Peyer's patch (tissue), 4 donors: ENCODE measurements around the gene TBX21.

Experiments
- POLR2A ChIP-seq, 2 donors: fragments of 450-650 bp; IDR thresholded peaks; one replicate each; pipeline ENCODE4 v1.5.1; 2017; ENCODE audit warnings: antibody characterized with exemption in 2 of 2, mild to moderate bottlenecking in 2 of 2, moderate library complexity in 2 of 2
- TF ChIP-seq, protein P1 (sequence below), 6 experiments: fragments of 450-650 bp in 4 of 6; fragments of 200-600 bp in 2 of 6; sonication (generic) in 1 of 6; IDR thresholded peaks; one replicate each; pipeline ENCODE4 v1.5.1; 2017 to 2019; ENCODE audit warnings: antibody characterized with exemption in 6 of 6, mild to moderate bottlenecking in 3 of 6, moderate library complexity in 1 of 6

DNA sequence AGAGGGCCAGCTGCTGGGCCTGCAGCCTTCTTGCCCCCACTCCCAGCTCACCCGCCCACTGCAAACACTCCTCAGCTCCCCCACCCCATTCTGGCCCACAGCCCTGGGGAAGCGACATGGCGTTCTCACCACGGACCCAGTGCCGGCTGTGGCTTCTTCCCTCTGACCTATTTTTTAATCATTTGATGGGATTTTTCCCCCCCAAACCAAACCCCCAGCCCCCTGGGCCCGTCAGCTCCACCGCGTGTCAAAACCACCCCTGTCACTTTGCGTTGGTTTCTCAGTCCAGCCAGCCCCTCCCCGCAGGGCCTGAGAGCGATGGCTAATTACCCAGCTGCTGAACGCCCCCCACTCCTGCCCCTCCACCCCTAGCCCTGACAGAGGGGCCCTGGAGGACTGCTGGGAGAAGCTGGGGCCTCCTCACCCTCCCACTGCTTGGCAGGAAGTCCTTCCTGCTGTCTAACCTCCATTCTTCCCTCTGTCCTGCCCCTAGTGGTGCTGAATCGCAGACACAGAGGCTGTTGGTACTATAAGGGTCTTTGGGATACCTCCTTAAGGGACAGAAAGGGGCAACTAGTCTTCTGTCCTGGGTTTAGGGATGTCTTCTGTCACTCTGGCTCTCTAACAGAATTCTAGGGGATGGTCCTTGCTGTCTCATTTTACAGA, 7.5 kb upstream of the TBX21 start:
- TF ChIP-seq, protein P1, sequence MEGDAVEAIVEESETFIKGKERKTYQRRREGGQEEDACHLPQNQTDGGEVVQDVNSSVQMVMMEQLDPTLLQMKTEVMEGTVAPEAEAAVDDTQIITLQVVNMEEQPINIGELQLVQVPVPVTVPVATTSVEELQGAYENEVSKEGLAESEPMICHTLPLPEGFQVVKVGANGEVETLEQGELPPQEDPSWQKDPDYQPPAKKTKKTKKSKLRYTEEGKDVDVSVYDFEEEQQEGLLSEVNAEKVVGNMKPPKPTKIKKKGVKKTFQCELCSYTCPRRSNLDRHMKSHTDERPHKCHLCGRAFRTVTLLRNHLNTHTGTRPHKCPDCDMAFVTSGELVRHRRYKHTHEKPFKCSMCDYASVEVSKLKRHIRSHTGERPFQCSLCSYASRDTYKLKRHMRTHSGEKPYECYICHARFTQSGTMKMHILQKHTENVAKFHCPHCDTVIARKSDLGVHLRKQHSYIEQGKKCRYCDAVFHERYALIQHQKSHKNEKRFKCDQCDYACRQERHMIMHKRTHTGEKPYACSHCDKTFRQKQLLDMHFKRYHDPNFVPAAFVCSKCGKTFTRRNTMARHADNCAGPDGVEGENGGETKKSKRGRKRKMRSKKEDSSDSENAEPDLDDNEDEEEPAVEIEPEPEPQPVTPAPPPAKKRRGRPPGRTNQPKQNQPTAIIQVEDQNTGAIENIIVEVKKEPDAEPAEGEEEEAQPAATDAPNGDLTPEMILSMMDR (IDR thresholded peaks at IDR 0.05): no peak
- TF ChIP-seq POLR2A (IDR thresholded peaks at IDR 0.05): no peak
